Stimulated activated CD8-positive, alpha-beta memory T cell treated with anti-CD3 and anti-CD28 coated beads, Interleukin-4, amount 100 ng/mL, for 24 hours (primary cell): ENCODE data around the gene KIF2A.

Source experiments
- DNase-seq: peaks from one replicate; pipeline ENCODE4 v3.0.0-alpha.2; 2020; ENCODE audit warnings: low read depth

The KIF2A gene

DNA sequence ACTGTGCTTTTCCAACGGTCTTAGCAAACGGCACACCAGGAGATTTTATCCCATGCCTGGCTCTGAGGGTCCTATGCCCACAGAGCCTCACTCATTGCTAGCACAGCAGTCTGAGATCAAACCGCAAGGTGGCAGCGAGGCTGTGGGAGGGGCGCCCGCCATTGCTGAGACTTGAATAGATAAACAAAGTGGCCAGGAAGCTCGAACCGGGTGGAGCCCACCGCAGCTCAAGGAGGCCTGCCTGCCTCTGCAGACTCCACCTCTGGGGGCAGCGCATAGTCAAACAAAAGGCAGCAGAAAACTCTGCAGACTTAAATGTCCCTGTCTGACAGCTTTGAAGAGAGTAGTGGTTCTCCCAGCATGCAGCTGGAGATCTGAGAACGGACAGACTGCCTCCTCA is 14.2 kb upstream of the KIF2A start:
- DNase-seq, result peak; percentile 49

DNA sequence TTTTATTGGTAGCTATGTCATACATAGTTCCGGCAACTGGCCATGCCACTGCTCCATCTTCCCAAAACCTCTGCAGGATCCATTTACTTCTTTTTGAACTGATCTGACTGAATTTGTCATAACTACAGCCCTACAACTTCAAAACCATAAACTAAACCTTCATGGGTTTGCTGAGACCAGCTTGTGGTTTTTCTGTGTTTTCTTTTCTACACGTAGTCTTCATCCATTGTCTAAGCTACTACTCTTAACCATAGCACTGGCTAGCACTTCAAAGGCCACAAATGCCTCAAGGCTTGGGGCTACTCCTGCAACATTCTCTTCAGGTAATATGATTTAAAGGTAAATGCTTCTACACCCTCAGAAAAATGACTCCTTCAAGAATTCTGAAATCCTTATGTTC is 9.0 kb upstream of the KIF2A start:
- no peak for DNase-seq

DNA sequence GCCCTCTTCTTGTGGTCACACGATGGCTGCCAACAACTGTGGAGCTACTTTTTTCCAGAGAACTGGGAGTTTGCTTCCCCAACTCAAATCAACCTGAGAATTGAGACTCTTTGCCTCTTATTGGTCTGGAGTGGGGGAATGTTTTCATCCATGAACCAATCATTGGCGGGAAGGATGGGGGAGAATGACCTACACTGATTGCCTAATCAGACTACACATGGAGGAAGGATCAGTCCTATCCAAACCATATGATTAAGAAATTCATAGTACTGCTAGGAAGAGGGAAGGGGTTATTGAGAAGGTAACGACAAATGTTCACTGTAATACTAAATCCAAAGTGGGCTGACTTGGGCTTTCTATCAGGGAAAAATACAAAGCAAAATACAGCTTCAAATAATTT is 7.9 kb upstream of the KIF2A start:
- no peak for DNase-seq

DNA sequence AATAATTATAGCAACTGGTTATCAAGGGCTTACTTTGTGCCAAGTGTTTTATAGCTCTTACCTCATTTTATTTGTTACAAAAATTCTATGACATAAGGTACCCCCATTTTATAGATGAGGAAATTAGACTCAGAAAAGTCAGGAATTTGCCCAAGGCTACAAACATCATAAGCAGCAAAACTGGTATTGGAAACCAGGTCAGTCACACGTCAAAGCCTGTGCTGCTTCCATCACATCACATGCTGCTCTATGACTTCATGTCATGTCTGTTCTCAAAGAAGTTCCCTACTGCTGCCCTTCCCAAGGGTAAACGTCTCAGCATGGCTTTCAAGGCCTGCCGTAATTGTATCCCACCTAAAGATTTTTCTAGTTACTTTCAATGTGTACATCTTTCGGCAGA is 6.9 kb upstream of the KIF2A start:
- DNase-seq, result no peak

DNA sequence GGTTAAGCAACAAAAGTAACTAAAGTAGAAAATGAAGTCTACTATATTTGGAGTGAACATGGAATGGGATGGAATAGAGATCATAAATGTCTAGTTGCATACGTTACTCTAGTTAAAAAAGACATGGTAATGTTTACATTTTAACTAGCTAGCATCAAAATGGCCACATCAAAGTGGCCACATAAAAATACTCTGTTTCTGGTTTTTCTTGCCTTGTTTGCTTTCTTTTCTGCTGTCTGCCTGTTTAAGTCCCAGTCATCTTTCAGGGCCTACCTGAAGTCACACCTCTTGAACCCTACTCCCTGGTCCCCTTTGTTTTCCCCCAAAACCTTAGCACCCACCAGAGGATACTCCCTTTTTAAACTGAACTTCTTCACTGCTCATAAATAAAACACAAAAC is 6.4 kb upstream of the KIF2A start:
- DNase-seq, result no peak

DNA sequence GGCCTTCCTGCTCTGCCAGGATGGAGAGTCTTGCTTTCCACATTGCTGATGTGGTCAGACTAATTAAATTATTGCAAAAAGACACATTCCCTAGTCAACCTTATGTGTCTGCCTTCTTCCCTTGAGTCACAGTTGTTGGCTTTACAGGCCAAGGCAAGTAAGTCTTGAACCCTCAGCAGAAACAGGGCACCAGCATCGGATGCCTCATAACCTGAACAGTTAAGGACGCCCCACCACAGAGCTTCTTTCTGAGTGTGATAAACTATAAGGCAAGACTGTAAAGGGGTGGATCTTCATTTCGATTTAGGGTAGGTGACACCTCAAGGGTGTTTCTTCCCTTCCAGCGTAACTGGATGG is 670 bp upstream of the KIF2A start:
- DNase-seq, result peak; percentile 23

DNA sequence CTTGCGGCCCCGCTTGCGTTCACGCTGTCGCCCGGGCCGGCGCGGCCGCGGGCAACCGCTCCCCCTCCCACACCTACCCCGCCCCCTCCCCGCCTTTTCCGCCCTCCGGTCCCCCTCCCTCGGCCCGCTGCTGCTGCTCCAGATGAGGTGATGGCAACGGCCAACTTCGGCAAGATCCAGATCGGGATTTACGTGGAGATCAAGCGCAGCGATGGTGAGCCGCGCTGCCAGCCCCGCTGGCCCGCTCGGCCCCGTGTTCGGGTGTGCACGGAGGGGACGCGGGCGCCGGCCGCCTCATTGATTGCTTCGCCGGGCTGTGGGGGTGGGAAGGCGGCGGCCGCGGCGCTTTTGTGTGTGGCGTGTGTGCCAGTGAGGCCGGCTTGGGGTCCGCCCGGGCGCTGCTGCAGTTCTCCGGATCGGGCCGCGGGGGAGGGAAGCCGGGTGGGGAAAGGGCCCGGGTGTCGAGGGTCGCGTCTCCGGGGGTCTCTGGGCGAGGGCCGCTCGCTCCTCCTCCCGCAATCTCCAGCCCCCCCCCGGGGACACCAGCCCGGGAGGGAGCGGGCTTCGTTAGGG is 403 bp downstream of the KIF2A start:
- DNase-seq, result peak; percentile 40

DNA sequence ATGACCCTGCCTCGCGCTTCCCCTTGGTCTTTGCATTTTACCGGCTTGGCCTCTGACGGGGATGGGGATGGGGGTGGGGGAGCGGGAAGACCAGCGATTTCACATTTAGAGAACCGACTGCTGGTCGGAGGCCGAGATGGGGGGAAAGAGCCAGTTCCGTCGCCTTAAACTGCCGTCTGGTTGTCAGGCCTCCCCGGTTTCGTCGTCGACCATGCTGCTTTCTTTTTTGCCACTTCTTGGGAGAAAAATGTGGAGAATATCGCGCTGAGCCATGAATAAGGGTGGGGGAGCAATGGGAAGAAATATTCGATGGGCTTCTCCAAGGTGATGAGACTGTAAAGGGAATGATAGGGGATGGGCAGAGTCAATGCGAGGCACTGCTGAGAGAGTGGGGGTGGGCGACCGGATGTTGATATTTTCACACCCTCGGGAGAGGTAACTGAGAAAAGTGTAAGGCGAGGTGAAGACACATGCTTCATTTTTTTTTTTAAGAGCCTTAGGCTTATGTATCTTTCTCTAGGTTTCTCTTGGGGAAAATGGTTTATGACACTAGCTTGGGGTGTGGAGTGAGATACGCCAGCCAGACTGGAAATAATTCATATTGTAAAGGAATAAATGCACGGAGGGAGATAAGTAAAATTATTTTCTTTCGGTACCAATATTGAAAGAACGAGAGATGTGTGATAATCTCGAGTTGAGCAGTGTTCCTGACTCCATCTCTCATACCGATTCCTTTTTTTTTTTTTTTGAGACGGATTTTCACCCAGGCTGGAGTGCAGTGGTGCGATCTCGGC is 1.1 kb downstream of the KIF2A start:
- peak; percentile 61 for DNase-seq

DNA sequence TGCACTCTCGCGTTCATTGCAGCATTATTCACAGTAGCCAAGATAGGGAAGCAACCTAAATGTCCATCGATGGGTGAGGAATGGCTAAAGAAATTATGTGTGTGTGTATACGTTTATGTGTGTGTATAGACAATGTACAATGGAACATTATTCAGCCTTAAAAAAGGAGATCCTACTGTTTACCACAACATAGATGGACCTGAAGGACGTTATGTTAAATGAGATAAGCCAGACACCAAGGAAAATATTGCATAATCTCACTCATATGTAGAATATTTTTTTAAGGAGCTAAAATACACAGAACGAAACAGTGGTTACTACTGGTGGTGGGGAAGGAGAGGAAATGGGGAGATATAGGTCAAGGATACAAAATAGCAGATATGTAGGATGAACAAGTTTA is 2.4 kb downstream of the KIF2A start:
- no peak for DNase-seq

DNA sequence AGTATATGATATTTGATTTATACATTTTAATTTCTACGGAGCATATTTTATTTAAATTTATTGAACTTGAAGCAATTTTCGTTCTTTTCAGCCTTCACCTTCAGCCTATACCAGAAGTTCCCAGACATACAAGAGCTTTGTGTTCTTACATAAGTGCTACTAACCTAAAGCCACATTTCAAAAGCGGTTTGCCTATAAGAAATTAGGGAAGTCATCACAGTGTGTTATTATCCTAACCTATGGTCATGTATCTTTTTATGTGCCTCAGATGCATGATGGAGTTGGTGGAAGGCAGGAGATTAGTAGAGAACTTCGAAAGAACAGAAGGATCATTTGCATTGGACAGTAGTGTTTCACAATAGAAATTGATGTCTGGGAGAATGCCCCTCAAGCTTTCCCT is 3.1 kb downstream of the KIF2A start:
- no peak for DNase-seq

DNA sequence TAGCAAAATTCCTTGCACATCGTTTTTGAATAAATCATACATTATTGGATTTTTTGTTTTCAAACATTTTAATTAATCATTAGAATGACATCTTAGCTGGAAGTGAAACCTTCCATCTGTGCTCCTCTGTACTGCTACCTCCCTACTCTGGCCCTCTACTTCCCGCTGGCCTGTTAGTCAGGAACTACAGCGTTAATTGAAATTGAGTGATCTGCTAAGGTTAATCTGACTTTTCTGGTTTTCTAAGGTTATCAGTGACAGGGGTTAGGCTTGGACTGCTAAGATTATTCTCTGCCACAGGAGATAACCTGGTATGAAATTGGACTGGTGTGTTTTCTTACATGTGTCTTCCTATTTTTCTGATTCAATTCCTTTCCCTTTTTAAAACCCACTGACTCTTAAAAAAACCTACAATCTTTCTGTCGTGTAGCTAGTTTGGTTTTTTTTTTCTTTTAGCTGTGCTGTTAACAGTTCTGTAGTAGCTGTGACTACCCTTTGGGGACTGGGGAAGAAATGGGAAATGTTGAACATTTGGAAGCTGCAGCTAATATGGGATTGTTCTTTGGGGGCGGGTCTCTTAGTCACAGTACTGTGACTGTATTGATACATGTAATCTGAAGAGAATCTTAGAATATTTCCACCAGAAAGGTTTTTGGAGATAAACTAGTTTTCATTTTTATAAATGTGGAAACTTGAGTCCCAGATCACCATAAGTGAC is 4.6 kb downstream of the KIF2A start:
- DNase-seq, result no peak

DNA sequence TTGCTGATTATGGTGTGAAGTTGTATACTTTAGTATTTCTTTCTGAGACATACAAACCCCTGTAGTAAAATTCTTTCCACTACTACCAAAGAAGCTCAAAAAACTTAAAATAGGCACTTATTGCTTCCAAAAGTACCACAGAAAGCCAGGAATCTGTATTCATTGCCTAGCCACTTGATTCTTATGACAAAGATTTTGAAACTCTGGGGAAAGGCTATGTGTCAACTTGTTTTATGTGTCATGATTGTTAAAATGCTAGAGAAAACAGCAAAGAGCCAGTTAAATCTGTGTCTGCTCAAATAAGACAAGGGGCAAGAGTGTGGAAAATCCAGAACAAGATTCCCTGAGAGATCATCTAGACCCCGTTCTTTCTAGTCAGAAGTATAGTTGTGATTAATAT is 6.0 kb downstream of the KIF2A start:
- DNase-seq, result no peak

DNA sequence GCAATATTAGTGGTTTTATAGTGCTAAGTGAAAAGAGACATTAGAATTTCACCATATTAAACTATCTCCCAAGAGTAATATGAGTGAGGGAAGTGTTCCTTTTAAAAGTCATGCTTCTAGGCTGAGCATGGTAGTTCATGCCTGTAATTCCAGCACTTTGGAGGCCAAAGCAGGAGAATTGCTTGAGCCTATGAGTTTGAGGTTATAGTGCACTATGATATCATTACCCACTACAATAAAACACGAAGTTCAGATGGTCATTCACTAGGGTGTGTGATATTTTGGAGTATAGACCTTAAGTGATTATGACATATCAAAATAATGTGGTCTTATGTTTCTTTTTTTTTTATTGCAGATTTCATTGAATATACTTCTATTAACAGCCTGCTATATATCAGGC is 6.7 kb downstream of the KIF2A start:
- no peak for DNase-seq

DNA sequence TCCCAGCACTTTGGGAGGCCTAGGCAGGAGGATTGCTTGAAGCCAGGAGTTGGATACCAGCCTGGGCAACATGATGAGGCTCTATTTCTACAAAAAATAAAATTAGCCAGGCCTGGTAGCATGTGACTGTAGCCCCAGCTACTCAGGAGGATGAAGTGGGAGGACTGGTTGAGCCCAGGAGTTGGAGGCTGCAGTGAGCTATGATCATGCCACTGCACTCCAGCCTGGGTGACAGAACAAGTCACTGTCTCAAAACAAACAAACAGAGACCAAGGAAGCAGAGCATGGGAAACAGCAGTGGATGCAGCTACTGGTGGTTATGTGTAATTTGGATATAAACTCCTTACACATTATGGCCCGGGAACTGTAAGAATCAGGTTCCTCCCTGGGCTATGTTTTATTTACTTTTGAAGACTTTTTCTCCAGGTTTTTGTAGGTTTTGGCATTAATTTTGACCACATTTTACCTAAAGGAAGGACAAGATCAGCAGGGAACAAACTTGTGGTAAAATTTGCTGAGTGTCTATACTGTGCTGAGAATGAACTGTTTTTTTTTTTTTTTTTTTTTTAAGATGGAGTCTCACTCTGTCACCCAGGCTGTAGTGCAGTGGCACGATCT is 8.3 kb downstream of the KIF2A start:
- no peak for DNase-seq

DNA sequence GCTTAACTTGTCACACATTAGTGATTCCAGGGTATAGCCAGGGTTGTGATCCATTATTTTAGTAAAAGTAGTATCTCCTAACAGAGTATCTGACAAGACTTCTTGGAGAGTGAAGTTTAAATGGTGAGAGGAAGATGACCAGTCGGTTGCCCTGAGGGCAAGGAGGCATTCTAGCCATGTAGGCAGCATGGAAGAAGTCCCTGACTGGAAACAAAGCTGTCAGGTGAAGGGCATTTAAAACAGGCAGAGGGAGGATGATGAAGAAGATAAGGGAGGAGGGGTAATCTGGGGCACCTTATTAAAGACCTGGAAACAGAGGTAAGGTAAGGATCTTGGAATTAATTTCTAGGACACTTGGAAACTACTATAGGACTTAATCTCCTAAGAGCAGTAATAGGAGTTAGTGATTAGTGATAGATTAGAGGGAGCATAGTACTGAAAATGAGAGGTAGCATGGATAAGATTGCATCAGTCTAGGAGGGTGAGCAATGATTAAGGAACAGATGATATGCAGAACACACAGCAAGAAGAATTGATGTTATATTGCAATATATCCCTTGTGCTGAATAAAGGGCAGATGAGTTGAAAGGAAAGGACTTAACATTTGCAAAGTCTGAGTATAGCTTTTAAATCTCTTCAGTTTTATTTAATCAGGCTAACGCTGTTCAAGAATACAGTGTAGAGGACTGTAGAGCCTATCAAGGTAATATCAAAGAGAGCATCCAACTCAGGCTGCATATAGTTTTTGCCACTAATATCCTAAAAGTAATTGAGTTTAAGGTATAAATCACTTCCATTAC is 9.6 kb downstream of the KIF2A start:
- no peak for DNase-seq

DNA sequence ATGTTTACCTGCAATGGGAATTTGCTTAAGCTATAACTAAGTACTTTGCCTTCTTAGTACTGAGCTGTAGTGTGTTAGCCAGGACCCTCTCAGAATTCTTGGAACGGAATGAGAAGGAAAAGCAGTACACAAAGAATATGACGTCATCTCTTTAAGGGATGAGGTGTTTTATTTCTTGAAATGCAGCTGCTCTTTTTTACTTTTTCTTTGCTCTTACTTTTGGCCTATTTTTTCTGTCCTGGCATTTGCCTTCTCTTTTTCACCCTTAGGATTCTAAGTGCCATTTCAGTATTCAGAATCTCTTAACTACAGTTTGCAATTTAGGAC is 10.1 kb downstream of the KIF2A start:
- DNase-seq, result no peak

DNA sequence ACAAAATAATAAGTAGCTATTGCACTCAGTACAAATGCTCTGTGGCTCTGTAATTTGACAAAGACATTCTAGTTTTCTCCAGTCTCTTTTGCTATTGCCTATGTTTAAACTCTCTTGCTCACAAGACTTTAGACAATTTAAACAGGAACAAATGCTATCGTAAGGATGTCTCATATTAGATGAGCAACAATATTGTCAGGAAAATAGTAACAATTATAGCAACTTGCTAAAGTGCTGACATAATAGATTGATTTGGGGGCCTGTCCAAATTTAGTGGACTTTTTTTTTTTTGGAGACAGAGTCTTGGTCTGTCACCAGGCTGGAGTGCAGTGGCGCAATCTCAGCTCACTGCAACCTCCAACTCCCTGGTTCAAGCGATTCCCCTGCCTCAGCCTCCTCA is 11.8 kb downstream of the KIF2A start:
- DNase-seq, result no peak

DNA sequence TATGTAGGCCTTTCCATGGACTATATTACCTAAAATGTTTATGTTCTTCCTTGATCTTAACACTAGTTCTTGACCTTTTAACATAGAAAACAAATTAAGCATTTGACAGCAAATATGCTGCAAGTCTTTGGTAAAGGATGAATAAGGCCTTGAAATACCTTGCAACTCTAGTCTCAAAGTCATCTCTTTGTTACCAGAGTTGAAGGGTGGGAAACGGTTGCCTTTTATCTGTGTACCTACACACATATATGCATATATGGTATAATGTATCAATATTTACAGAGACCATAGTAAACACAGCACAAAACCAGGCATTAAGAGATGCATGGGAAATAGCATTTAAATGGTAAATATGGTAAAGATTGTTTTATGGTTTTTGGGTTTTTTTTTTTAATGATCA is 16.5 kb downstream of the KIF2A start:
- no peak for DNase-seq

DNA sequence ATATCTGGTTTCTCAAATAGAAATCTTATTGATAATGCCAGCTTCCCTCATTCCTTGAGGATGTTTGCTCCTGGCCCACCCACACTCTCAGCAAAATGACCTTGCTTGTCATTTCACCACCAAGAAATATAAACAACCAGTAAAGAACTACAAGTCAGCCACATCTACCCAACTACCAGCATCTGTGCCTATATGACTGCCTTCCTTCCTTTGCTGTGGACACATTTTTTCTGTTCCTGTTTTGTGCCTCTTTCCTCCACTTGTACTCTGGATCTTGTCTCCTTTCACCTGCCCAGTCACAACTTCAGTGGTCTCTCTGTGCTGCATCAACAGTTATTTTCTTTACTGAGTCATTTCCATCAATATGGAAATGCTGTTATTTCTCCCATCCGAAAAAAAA is 20.3 kb downstream of the KIF2A start:
- DNase-seq, result no peak

DNA sequence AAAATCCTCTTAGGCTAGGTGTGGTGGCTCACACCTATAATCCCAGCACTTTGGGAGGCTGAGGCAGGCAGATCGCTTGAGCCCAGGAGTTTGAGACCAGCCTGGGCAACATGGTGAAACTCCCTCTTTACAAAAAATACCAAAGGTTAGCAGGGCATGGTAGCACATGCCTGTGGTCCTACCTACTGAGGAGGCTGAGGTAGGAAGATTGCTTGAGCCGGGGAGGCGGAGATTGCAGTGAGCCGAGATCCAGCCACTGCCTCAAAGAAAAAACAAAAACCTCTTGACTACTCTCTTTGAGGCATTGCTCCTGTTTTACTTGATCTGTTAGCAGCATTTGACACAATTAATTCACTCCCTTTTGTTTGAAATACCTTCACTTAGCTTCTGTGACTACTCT is 20.7 kb downstream of the KIF2A start:
- no peak for DNase-seq

DNA sequence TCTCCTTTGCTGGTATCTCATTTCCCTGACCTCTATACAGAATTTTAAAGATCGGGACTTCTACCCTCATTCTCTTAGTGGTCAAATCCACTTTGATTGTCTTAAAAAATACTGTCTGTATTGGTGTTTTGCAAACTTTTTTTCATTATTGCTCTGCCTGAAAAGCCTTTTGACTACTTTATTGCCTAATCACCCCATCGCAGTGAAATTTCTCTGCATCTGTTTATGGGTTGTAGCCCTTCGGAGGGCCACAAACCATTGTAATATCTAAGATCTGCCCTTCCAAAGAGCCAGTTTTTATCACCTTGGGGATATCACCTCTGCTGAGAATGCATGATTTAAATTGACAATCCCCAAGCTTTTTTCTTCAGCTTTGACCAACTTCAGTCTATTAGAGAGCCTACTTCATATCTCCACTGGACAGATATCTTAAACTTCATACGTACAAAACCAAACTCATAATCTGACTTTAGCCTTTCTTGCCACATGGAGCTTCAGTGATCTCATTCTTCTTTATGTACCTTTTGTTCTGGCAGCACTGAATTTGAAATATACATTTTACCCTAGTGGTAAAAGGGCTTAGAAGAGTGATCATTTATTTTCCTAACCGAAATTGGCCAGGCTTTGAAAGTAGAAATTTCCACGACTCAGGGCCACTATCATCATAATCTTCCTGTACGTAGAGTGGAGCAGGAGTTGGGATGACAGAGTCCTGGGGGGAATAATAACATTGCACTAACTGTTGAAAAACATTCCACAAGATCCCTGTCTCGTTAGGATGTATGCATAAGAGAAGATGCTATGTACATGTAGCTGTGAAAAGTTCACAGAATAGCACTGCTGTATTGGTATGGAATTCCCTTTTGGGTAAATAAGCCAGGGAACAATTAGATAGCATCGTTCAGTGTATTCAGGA is 21.4 kb downstream of the KIF2A start:
- no peak for DNase-seq
